Stimulated activated CD4-positive, alpha-beta T cell treated with anti-CD3 and anti-CD28 coated beads, TNF-alpha, amount 100 ng/mL, for 4 hours (primary cell): ENCODE data around the gene CSMD2.

Experiments used
- DNase-seq, 3 experiments: peaks; one replicate each; pipeline ENCODE4 v3.0.0-alpha.2; 2020; ENCODE audit warnings: low read depth in 3 of 3

CSMD2 gene

GRCh38 chr1:34005309-34005708, 159.7 kb downstream of the CSMD2 start:
- no peak for DNase-seq

GRCh38 chr1:34002810-34003209, 162.2 kb downstream of the CSMD2 start:
- no peak for DNase-seq

- DNase-seq: no peak
Measured at GRCh38 chr1:33997127-33998036, 167.6 kb downstream of the CSMD2 start.

- DNase-seq: no peak
Measured at GRCh38 chr1:33996281-33996680, 168.7 kb downstream of the CSMD2 start.

- no peak for DNase-seq
Measured at GRCh38 chr1:33993301-33993700, 171.7 kb downstream of the CSMD2 start.

GRCh38 chr1:33990281-33990680, 174.7 kb downstream of the CSMD2 start:
- DNase-seq: no peak

GRCh38 chr1:33988161-33988560, 176.9 kb downstream of the CSMD2 start:
- no peak for DNase-seq

GRCh38 chr1:33986390-33987095, 178.5 kb downstream of the CSMD2 start:
- no peak for DNase-seq

- DNase-seq: no peak
Measured at GRCh38 chr1:33985656-33986055, 179.4 kb downstream of the CSMD2 start.

- DNase-seq: no peak
Measured at GRCh38 chr1:33984906-33985565, 180.0 kb downstream of the CSMD2 start.

GRCh38 chr1:33982419-33982818, 182.6 kb downstream of the CSMD2 start:
- DNase-seq: no peak

- DNase-seq: no peak
Measured at GRCh38 chr1:33979341-33979740, 185.7 kb downstream of the CSMD2 start.

GRCh38 chr1:33975961-33976360, 189.1 kb downstream of the CSMD2 start:
- DNase-seq: no peak

GRCh38 chr1:33973799-33974545, 191.1 kb downstream of the CSMD2 start:
- DNase-seq: no peak

- no peak for DNase-seq
Measured at GRCh38 chr1:33972676-33973395, 192.2 kb downstream of the CSMD2 start.

- no peak for DNase-seq
Measured at GRCh38 chr1:33971913-33972312, 193.1 kb downstream of the CSMD2 start.

GRCh38 chr1:33971018-33971710, 193.9 kb downstream of the CSMD2 start:
- no peak for DNase-seq

- DNase-seq: no peak
Measured at GRCh38 chr1:33970148-33970825, 194.7 kb downstream of the CSMD2 start.

GRCh38 chr1:33966346-33967141, 198.5 kb downstream of the CSMD2 start:
- no peak for DNase-seq
